22Rv1 (cell line): Measurements from ENCODE around the gene ALOX12B.

ENCODE experiments used
- H3K27ac ChIP-seq: fragments of 450-650 bp; 2 replicates; pipeline ENCODE4 v1.5.1; 2017
- ZFX ChIP-seq: fragments of 450-650 bp; IDR thresholded peaks from 2 replicates; pipeline ENCODE4 v1.6.1; 2017; ENCODE audit warnings: antibody characterized with exemption, borderline replicate concordance
- TF ChIP-seq, protein P1 (sequence below): fragments of 450-650 bp; IDR thresholded peaks from 2 replicates; pipeline ENCODE4 v1.5.1; 2017; ENCODE audit warnings: mild to moderate bottlenecking

The ALOX12B gene

DNA sequence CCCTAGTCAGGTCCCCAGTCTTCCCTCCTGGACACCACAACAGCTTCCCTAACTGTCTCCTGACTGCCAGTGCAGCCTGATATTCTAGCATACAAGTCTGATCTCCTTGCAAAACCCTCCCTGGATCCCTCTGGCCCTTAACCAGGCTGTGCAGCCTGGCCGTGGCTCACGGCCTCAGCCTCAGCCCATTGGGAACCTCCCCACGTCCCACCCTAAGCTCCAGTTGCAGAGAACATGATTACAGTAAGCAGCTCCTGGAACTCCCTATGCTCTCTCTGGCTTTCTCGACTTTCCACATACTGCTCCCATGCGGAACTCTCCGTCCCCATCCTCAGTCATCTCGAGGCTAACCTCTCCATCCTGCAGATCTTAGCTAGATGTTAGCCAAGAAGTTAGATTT, 13.0 kb downstream of the ALOX12B start:
- H3K27ac ChIP-seq, result no peak overlapping the region
- TF ChIP-seq, protein P1, sequence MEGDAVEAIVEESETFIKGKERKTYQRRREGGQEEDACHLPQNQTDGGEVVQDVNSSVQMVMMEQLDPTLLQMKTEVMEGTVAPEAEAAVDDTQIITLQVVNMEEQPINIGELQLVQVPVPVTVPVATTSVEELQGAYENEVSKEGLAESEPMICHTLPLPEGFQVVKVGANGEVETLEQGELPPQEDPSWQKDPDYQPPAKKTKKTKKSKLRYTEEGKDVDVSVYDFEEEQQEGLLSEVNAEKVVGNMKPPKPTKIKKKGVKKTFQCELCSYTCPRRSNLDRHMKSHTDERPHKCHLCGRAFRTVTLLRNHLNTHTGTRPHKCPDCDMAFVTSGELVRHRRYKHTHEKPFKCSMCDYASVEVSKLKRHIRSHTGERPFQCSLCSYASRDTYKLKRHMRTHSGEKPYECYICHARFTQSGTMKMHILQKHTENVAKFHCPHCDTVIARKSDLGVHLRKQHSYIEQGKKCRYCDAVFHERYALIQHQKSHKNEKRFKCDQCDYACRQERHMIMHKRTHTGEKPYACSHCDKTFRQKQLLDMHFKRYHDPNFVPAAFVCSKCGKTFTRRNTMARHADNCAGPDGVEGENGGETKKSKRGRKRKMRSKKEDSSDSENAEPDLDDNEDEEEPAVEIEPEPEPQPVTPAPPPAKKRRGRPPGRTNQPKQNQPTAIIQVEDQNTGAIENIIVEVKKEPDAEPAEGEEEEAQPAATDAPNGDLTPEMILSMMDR, result no peak
- no peak for TF ChIP-seq ZFX

- TF ChIP-seq, protein P1, result peak; percentile 97
- no peak for TF ChIP-seq ZFX
- H3K27ac ChIP-seq, result no peak overlapping the region
These were observed 13.7 kb downstream of the ALOX12B start for GRCh38 chr17:8073627-8074484.

DNA sequence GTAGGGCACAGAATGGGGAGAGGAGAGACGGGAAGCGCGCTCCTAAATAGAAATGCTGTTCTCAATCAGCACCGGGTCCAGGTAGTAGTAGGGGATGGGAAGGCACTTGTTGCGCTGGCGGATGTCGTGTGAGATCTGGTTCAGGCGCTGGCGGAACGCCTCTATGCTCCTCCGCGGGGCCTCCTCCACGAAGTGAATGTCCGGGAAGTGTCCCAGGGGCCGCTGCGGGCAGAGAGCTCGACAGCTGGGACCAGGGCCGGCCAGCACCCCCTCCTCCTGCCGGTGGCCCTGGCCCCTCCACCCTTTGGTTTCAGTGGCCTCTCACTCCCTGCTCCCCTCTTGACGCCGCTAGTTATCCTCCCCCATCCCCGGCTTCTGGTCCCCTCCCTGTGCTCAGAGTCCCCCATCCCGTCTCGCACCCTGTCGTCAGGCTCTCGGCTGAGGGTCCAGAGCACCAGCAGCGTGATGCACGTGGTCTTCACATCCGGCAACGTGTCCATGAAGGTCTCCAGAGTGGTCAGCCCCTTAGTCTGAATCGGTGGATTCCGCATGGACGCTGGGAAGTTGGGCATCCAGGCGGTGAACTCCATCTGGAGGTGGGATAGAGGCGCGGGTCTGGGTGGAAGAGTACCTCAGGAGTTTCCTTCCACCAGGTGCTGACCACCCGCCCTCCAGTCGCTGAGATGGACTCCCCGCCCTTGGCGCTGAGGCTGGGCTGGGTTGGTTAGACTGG, 14.6 kb downstream of the ALOX12B start:
- no peak overlapping the region for H3K27ac ChIP-seq
- no peak for TF ChIP-seq ZFX
- TF ChIP-seq, protein P1, result no peak

GRCh38 chr17:8072341-8072728, 15.2 kb downstream of the ALOX12B start:
- no peak for TF ChIP-seq ZFX
- TF ChIP-seq, protein P1, result no peak
- H3K27ac ChIP-seq, result no peak overlapping the region

DNA sequence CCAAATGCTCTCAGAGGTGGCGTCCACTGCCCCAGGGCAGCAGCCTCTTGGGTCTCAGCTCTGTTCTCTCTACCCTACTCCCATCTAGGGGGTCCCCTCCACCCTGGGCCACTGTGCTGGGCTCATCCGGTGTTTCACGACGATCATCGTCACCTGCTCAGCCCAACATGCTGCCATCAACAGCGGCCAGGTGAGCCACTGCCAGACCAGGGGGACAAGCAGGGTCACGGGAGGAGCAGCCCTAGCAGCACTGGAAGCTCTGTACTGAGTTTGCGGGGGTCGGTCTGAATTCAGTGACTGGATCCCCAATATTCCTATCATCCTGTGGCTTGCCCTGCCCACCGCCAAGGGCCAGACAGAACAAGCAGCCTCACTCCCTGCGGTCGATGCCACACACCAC, 16.0 kb downstream of the ALOX12B start:
- H3K27ac ChIP-seq, result no peak overlapping the region
- TF ChIP-seq ZFX, result no peak
- TF ChIP-seq, protein P1, result no peak

DNA sequence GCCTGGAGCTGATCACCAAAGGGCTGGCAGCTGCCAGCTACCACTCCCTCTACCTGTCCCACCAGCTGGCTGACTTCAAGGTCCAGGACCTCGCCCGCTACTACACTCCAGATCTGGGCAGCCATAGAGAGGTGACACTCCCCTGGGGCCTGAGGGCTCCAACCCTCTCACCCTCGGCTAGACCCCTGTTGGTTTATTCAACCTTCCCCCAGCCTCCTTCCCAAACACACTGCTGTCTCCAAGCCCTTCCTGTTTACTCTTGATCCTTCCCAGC, 18.0 kb downstream of the ALOX12B start:
- peak overlapping the region; percentile 100 for H3K27ac ChIP-seq
- TF ChIP-seq ZFX, result no peak
- TF ChIP-seq, protein P1, result no peak

DNA sequence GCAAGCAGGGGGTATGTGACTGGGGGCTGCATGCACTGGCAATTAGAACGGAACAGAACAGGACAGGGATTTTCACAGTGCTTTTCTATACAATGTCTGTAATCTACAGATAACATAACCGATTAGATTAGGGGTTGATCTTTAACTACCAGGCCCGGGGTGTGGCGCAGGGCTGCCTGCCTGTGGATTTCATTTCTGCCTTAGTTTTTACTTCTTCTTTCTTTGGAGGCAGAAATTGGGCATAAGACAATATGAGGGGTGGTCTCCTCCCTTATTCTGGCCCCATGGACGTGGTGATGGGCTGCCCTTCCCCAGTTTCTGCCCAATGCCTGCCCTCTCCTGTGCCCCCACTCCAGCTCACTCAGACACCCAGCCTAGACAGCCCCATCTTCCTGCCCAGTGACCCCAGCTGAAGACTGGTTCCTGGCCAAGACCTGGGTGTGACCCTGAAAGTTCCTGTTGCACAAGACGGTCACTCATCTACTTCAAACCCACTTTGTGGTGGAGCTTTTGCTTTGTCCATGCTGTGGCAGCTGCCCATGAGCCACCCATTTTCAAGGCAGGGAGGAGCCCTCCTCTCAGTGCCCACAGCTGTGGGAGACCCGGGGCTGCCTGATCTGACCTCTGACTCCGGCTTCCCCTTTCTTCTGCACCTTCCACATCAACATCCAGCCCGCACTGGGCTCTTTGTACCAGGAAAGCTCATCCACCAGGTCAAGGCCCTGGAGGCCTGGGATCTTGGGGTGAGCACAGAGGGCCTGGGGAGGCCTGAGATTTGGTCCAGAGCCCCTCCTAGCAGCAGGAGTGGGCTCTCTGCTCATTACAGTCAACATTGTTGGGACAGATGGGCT, 18.6 kb downstream of the ALOX12B start:
- TF ChIP-seq, protein P1, result no peak
- no peak for TF ChIP-seq ZFX
- H3K27ac ChIP-seq, result peak overlapping the region; percentile 100
